Measurements from ENCODE around the gene ASB1.

ASB1 gene

DNA sequence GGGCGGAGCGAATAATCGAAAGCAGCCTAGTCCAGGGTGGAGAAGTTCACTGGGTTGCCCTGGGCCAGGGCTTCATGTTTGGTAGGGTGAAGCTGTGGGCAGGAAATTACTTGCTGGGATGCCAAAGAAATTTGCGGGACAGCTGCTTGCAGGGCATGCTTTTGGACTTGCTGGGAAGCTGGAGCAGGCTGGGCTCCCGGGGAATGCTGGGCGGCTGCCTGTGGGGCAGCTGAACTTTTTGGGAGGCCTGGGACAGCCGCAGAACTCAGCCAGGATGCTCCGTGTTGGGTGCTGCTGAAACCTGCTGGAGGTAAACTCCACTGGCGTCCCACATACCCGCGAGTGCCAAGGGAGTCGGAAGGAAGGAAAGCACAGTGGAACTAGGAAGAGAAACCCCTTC, 31.9 kb downstream of the ASB1 start:
- H3K27ac ChIP-seq = no peak overlapping the region
- TF ChIP-seq, protein P1, sequence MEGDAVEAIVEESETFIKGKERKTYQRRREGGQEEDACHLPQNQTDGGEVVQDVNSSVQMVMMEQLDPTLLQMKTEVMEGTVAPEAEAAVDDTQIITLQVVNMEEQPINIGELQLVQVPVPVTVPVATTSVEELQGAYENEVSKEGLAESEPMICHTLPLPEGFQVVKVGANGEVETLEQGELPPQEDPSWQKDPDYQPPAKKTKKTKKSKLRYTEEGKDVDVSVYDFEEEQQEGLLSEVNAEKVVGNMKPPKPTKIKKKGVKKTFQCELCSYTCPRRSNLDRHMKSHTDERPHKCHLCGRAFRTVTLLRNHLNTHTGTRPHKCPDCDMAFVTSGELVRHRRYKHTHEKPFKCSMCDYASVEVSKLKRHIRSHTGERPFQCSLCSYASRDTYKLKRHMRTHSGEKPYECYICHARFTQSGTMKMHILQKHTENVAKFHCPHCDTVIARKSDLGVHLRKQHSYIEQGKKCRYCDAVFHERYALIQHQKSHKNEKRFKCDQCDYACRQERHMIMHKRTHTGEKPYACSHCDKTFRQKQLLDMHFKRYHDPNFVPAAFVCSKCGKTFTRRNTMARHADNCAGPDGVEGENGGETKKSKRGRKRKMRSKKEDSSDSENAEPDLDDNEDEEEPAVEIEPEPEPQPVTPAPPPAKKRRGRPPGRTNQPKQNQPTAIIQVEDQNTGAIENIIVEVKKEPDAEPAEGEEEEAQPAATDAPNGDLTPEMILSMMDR (conservative IDR thresholded peaks at IDR 0.05) = no peak
- TF ChIP-seq ZFX (IDR thresholded peaks at IDR 0.05) = no peak

DNA sequence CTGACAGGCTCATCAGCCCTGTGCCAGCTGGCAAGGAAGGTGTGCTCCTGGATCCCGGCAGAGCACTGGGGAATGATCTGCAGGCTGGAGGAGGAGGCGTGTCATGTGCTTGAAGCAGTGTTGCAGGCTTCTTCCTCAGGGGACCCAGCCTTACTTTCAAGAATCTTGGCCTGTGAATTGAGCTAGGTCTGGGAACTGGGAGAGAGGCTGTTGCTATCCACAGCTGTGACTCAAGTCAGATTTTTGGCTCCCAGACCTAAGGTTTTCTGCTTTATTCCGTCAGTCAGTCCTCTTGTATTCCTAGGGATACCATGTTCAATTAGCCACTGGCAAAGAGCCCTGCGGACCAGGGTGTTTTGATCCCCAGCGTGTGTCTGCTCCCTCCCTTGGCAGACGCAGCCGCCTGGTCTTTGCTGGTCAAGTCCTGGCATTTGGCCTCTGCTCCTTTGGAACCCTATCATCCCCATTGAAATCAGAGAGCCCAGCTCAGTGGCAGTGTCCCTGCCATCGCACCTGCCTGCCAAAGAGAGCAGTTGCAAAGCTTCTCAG, 32.4 kb downstream of the ASB1 start:
- H3K27ac ChIP-seq = no peak overlapping the region
- no peak for TF ChIP-seq ZFX (IDR thresholded peaks at IDR 0.05)
- TF ChIP-seq, protein P1 (conservative IDR thresholded peaks at IDR 0.05) = no peak

DNA sequence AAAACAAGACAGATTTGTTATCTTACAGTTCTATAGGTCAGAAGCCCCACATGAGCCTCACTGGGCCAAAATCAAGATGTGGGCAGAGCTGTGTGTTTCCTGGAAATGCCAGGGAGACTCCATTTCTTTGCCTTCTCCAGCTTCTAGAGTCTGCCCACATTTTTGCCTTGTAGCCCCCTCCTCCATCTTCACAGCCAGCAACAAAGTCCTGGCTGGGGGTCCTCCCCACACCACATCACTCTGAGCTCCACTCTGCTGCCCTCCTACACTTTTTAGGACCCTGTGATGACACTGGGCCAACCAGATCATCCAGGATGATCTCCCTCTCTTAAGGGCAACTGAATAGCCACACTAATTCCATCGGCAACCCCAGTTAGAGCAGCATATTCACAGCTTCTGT, 34.3 kb downstream of the ASB1 start:
- H3K27ac ChIP-seq = no peak overlapping the region
- no peak for TF ChIP-seq ZFX (IDR thresholded peaks at IDR 0.05)
- TF ChIP-seq, protein P1 (conservative IDR thresholded peaks at IDR 0.05) = no peak

- H3K27ac ChIP-seq = no peak overlapping the region
- TF ChIP-seq ZFX (IDR thresholded peaks at IDR 0.05) = no peak
- TF ChIP-seq, protein P1 (conservative IDR thresholded peaks at IDR 0.05) = no peak
Observed at GRCh38 chr2:238461491-238461890, 34.8 kb downstream of the ASB1 start.

DNA sequence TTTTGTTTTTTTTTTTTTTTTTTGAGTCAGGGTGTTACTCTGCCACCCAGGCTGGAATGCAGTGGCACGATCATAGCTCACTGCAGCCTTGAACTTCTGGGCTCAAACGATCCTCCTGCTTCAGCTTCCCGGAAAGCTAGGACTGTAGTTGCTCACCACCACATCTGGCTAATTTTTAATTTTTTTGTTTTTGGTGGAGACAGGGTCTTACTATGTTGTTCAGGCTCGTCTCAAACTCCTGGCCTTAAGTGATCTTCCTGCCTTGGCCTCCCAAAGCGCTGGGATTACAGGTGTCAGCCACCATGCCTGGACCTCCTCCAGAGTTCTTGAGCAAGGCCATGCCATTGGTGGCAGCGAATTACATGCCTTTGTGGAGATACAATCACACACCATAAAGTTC, 35.2 kb downstream of the ASB1 start:
- H3K27ac ChIP-seq = no peak overlapping the region
- TF ChIP-seq, protein P1 (conservative IDR thresholded peaks at IDR 0.05) = no peak
- no peak for TF ChIP-seq ZFX (IDR thresholded peaks at IDR 0.05)

DNA sequence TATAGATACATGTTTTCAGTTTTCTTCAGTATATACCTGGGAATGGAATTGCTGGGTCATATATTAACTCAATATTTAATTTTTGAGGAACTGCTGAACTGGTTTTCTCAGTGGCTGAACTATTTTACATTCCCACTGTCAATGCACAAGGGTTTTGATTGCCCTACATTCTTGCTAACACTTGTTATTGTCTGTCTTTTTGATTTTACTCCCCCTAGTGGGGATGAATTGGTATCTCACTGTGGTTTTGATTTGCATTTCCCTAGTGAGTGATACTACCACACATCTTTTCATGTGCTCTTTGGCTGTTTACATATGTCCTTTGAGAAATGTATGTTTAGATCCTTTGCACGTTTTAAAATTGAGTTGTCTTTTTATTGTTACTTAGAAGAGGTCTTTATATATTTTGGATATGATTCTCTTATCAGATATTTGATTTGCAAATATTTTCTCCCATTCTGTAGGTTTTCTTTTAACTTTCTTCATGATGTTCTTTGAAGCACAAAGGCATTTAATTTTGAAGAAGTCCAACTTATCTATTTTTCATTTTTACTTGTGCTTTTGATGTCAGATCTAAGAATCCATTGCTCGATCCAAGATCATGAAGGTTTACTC, 36.2 kb downstream of the ASB1 start:
- no peak overlapping the region for H3K27ac ChIP-seq
- TF ChIP-seq, protein P1 (conservative IDR thresholded peaks at IDR 0.05) = peak; percentile 82
- TF ChIP-seq ZFX (IDR thresholded peaks at IDR 0.05) = no peak

DNA sequence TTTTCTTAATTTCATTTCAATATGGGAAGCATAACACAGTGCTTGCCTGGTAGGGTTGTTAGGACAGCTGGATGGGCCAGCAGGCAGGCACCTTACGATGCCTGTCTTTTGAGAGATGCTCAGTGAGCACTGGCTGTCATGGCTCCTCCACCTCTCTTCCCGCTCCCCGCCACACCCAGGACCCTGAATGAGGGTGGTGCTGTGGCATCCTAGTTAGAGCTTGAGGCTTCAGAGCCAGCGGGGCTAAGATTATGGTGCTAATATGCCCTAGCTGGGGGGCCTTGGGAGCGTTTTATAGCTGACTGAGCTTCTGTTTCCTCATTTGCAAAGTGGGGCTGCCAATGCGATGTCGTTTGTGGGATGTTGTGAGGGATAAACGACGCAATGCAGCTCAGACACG, 37.7 kb downstream of the ASB1 start:
- TF ChIP-seq, protein P1 (conservative IDR thresholded peaks at IDR 0.05) = no peak
- TF ChIP-seq ZFX (IDR thresholded peaks at IDR 0.05) = no peak
- H3K27ac ChIP-seq = no peak overlapping the region

All from C4-2B (cell line).